ENCODE measurements around the gene CEP89.

The CEP89 gene

GRCh38 chr19:32828139-32828538 lies 143.6 kb downstream of the CEP89 start:
- peaks cover 0 to 2% of the 10 kb centered on the region in 2 donors for H3K36me3 ChIP-seq (ENCODE audit: control insufficient read depth in 2 of 2, insufficient read depth in 2 of 2, low read length in 2 of 2)

More at GRCh38 chr19:32828139-32828538, 143.6 kb downstream of the CEP89 start:
- H3K27me3 ChIP-seq (ENCODE audit: control insufficient read depth in 1 of 2, insufficient read depth in 2 of 2, low read length in 2 of 2): peaks cover 4 to 6% of the 10 kb centered on the region in 2 donors
- H3K4me3 ChIP-seq (ENCODE audit: low read length in 2 of 2): no peak overlapping the region
- no peaks in the 10 kb centered on the region for H3K4me1 ChIP-seq (ENCODE audit: control insufficient read depth, insufficient read depth, low read length)
- no peak overlapping the region for H3K27ac ChIP-seq (ENCODE audit: low read length)
- H3K9me3 ChIP-seq (ENCODE audit: control insufficient read depth in 2 of 2, low read length in 2 of 2): peaks cover 0 to 7% of the 10 kb centered on the region in 2 donors
- no peak overlapping the region for H3K9ac ChIP-seq (ENCODE audit: low read length in 2 of 2)

Measured in stomach smooth muscle (tissue), 2 donors.